ENCODE data around the gene ANXA2.

GRCh38 chr15:60418096-60418495, 20.3 kb upstream of the ANXA2 start:
- no peak for TF ChIP-seq CTCF (IDR thresholded peaks at IDR 0.05; ENCODE audit: low read length)
- no peak for TF ChIP-seq EZH2 (IDR thresholded peaks at IDR 0.05; ENCODE audit: borderline replicate concordance, low read length)

Measured in OCI-LY1 (cell line).